ENCODE data around the gene FTO. TPM values are rescaled to one million over a fixed set of nuclear protein-coding genes. Genes with fewer than 3 reads are reported as not detected.

FTO gene
- total and polyA plus RNA-seq, 2 experiments from 2014 or later = 46.8 to 77.7 TPM

DNA sequence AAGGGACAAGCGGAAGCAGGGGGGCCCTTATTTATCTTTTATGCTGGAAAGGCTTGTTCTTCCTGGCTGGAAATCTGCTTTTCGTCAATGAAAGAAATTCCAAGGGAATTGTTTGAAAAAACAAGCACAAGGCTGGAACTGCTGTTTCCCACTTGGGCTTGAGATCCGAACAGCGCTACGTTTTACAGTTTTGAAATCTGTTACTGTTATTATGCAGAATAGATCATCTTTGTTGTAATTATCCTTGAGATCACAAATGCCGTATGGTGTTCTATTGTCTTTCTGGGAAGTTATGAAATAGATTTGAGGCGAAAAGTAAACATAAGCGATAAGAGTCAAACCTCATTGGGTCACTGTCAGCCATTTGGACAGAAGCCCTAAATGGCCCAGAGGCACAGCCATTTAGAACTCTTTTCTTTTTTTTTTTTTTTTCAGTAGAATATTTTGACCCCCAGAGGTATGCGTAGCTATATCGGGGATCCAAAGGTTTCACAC lies 359.4 kb downstream of the FTO start:
- Histone ChIP-seq H3K9me2 (replicated peaks; ENCODE audit: insufficient read depth) (no peaks in the 10 kb centered on the region), H3K79me2 (no peaks in the 10 kb centered on the region), H3K4me3 (no peak overlapping the region), H2AFZ (no peak overlapping the region), H4K20me1 (ENCODE audit: insufficient read depth, poor library complexity, severe bottlenecking) (no peaks in the 10 kb centered on the region), H3K4me1 (ENCODE audit: insufficient read depth) (peaks cover 10% of the 10 kb centered on the region), H3K9me3 (ENCODE audit: low read depth) (no peaks in the 10 kb centered on the region), H3K27me3 (no peaks in the 10 kb centered on the region), H3K4me2 (no peak overlapping the region), H3K36me3 (replicated peaks; ENCODE audit: insufficient read depth, low read depth) (no peaks in the 10 kb centered on the region), H3K27ac (no peak overlapping the region)
- 79% methylated on average over 10 of the region's 10 CpGs for WGBS (ENCODE audit: low lambda C conversion rate, missing lambda C conversion rate)
- DNase-seq (ENCODE audit: low spot score) = no peak
- TF ChIP-seq, protein P1, sequence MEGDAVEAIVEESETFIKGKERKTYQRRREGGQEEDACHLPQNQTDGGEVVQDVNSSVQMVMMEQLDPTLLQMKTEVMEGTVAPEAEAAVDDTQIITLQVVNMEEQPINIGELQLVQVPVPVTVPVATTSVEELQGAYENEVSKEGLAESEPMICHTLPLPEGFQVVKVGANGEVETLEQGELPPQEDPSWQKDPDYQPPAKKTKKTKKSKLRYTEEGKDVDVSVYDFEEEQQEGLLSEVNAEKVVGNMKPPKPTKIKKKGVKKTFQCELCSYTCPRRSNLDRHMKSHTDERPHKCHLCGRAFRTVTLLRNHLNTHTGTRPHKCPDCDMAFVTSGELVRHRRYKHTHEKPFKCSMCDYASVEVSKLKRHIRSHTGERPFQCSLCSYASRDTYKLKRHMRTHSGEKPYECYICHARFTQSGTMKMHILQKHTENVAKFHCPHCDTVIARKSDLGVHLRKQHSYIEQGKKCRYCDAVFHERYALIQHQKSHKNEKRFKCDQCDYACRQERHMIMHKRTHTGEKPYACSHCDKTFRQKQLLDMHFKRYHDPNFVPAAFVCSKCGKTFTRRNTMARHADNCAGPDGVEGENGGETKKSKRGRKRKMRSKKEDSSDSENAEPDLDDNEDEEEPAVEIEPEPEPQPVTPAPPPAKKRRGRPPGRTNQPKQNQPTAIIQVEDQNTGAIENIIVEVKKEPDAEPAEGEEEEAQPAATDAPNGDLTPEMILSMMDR (IDR thresholded peaks at IDR 0.05; ENCODE audit: poor library complexity) = no peak
- TF ChIP-seq EZH2 (IDR thresholded peaks at IDR 0.05; ENCODE audit: borderline replicate concordance) (no peak), EZH2phosphoT487 (IDR thresholded peaks at IDR 0.05; ENCODE audit: low read depth, severe bottlenecking, unreplicated experiment) (no peak)

DNA sequence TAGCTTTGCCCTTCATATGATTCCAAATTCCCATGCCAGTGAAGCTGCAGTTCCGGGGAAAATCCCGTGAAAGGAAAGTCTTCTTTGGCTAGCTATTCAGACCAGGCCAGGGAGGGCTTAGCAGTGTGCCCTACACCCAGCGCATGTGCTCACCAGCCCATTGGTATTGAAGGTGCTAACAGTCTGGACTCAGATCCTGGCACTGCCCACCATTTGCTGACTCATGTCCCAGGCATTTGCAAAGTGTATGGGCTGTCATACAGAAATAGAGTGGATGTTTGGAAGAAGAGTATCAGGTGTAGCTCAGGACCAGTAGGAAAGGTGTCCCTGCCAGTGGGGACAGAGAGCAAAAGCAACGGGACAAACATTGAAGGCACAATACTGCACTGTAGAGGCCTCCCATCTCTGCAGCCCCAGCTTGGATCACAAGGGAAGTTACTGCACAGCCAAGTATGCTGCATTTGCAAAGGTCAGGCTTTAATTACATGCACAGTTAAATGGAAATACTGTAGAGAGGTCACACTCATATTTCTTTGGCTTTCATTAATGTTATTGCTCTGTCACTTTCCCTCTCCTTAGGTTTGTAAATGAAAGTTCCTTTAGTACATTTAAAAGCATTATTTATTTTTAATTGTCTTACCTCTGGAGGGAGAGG lies 362.6 kb downstream of the FTO start:
- WGBS (ENCODE audit: low lambda C conversion rate, missing lambda C conversion rate) = 85% methylated on average over 4 of the region's 4 CpGs
- H3K4me3 ChIP-seq = no peak overlapping the region
- H3K9me3 ChIP-seq (ENCODE audit: low read depth) = no peaks in the 10 kb centered on the region
- H3K27ac ChIP-seq = no peak overlapping the region
- no peaks in the 10 kb centered on the region for H3K27me3 ChIP-seq
- no peaks in the 10 kb centered on the region for H4K20me1 ChIP-seq (ENCODE audit: insufficient read depth, poor library complexity, severe bottlenecking)
- TF ChIP-seq EZH2phosphoT487 (IDR thresholded peaks at IDR 0.05; ENCODE audit: low read depth, severe bottlenecking, unreplicated experiment) (no peak), EZH2 (IDR thresholded peaks at IDR 0.05; ENCODE audit: borderline replicate concordance) (no peak)
- TF ChIP-seq, protein P1 (IDR thresholded peaks at IDR 0.05; ENCODE audit: poor library complexity) = no peak
- no peaks in the 10 kb centered on the region for H3K79me2 ChIP-seq
- H3K4me1 ChIP-seq (ENCODE audit: insufficient read depth) = peaks cover 10% of the 10 kb centered on the region
- no peak overlapping the region for H3K4me2 ChIP-seq
- no peak for DNase-seq (ENCODE audit: low spot score)
- no peaks in the 10 kb centered on the region for H3K9me2 ChIP-seq (replicated peaks; ENCODE audit: insufficient read depth)
- H2AFZ ChIP-seq = no peak overlapping the region
- H3K36me3 ChIP-seq (replicated peaks; ENCODE audit: insufficient read depth, low read depth) = no peaks in the 10 kb centered on the region

GRCh38 chr16:54067322-54068065 lies 363.5 kb downstream of the FTO start:
- WGBS (ENCODE audit: low lambda C conversion rate, missing lambda C conversion rate) = 67% methylated on average over 8 of the region's 8 CpGs

More at GRCh38 chr16:54067322-54068065, 363.5 kb downstream of the FTO start:
- peaks cover 10% of the 10 kb centered on the region for H3K4me1 ChIP-seq (ENCODE audit: insufficient read depth)
- no peaks in the 10 kb centered on the region for H3K27me3 ChIP-seq
- peak overlapping the region; percentile 55 for H3K4me2 ChIP-seq
- H2AFZ ChIP-seq = no peak overlapping the region
- no peaks in the 10 kb centered on the region for H4K20me1 ChIP-seq (ENCODE audit: insufficient read depth, poor library complexity, severe bottlenecking)
- no peaks in the 10 kb centered on the region for H3K9me2 ChIP-seq (replicated peaks; ENCODE audit: insufficient read depth)
- no peak overlapping the region for H3K27ac ChIP-seq
- H3K9me3 ChIP-seq (ENCODE audit: low read depth) = no peaks in the 10 kb centered on the region
- H3K79me2 ChIP-seq = no peaks in the 10 kb centered on the region
- TF ChIP-seq EZH2 (IDR thresholded peaks at IDR 0.05; ENCODE audit: borderline replicate concordance) = no peak
- TF ChIP-seq, protein P1 (IDR thresholded peaks at IDR 0.05; ENCODE audit: poor library complexity) = no peak
- TF ChIP-seq EZH2phosphoT487 (IDR thresholded peaks at IDR 0.05; ENCODE audit: low read depth, severe bottlenecking, unreplicated experiment) = no peak
- H3K36me3 ChIP-seq (replicated peaks; ENCODE audit: insufficient read depth, low read depth) = no peaks in the 10 kb centered on the region
- H3K4me3 ChIP-seq = no peak overlapping the region
- no peak for DNase-seq (ENCODE audit: low spot score)

Data from hepatocyte (in vitro differentiated cells).